H1 (cell line): ENCODE data around the gene HSPA4L.

Experiments
- CTCF ChIP-seq, 3 experiments: IDR thresholded peaks; 1 replicate in 2 of 3; 2 replicates in 1 of 3; pipeline versions ENCODE4 v1.5.1 to v1.6.1; 2011; ENCODE audit warnings: low read length in 3 of 3, mild to moderate bottlenecking in 3 of 3, inconsistent platforms in 2 of 3, low read depth in 1 of 3, moderate library complexity in 1 of 3; ENCODE audit not compliant: insufficient read depth in 1 of 3; ENCODE audit errors: control extremely low read depth in 1 of 3
- EP300 ChIP-seq, 2 experiments: IDR thresholded peaks; 1 replicate in 1 of 2; 2 replicates in 1 of 2; pipeline ENCODE4 v1.6.1; 2011 to 2012; ENCODE audit warnings: low read depth in 2 of 2, low read length in 2 of 2, mild to moderate bottlenecking in 2 of 2, borderline replicate concordance in 1 of 2, inconsistent platforms in 1 of 2, moderate library complexity in 1 of 2
- POLR2A ChIP-seq, 2 experiments: IDR thresholded peaks; 1 replicate in 1 of 2; 2 replicates in 1 of 2; pipeline ENCODE4 v1.6.1; 2011; ENCODE audit warnings: low read depth in 2 of 2, low read length in 2 of 2, mild to moderate bottlenecking in 2 of 2; ENCODE audit errors: control extremely low read depth in 1 of 2

GRCh38 chr4:127793528-127793927 lies 11.4 kb downstream of the HSPA4L start:
- TF ChIP-seq POLR2A (IDR thresholded peaks at IDR 0.05; ENCODE audit: control extremely low read depth in 1 of 2, low read depth in 2 of 2, low read length in 2 of 2) (no peak), EP300 (IDR thresholded peaks at IDR 0.05; ENCODE audit: borderline replicate concordance in 1 of 2, low read depth in 2 of 2, low read length in 2 of 2) (no peak), CTCF (IDR thresholded peaks at IDR 0.05; ENCODE audit: control extremely low read depth in 1 of 3, insufficient read depth in 1 of 3, low read depth in 1 of 3, low read length in 3 of 3) (no peak)
